Measurements from ENCODE around the gene KLHL13.
"Not testable (repeated sequence)": the region's sequence is repeated elsewhere in the genome, so short reads cannot be mapped to it uniquely, and the experiment has no call there.

KLHL13 gene, protein sequence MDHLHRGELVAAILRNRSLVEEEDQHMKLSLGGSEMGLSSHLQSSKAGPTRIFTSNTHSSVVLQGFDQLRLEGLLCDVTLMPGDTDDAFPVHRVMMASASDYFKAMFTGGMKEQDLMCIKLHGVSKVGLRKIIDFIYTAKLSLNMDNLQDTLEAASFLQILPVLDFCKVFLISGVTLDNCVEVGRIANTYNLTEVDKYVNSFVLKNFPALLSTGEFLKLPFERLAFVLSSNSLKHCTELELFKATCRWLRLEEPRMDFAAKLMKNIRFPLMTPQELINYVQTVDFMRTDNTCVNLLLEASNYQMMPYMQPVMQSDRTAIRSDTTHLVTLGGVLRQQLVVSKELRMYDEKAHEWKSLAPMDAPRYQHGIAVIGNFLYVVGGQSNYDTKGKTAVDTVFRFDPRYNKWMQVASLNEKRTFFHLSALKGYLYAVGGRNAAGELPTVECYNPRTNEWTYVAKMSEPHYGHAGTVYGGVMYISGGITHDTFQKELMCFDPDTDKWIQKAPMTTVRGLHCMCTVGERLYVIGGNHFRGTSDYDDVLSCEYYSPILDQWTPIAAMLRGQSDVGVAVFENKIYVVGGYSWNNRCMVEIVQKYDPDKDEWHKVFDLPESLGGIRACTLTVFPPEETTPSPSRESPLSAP

DNA sequence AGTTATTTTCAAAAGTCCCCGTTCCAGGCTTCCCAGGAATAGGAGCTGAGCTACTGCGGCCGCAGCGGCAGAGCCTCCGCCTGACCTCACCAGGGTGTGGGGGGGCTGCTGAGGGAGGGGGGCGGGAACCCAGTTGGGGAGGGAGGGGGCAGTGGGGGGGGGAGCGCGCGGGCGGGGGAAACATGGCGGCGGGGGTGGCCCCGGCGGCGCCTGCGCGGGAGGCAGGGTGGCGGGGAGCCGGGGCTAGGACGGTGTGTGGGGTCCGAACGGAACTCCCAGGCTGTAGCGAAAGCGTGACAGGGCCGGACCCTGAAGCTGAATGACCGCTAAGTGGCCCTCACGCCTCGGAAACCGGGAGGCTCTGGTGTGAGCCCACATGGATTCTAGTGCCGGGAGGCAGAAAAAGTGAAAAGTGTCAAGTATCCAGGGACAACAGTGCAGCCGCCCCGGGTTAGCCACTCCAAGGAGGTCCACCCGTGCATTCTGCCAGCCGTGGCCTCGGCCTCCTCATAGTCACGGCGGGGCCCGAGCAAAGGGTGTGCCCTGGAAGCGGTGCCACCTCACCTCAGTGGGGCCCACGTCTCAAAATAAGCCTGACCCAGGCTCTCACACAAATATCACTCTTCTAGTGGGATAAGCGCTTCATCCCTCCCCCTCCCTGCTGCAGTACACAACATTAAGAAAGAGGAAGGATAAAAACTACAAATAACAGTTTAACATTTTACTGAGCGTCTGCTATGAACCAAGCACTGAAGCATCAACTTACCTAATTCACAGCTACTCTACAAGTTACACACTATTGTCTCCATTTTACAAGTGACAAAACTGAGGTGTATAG lies at the start of gene KLHL13:
KLHL13 (minus strand) TSS at position 98 of the 838 bp plus-strand sequence. CDS start 88,337 bp downstream, outside the sequence.
- Histone ChIP-seq H3K27ac (ENCODE audit: low read length) (peak within 1 kb of the TSS; percentile 53), H3K9ac (ENCODE audit: low read length in 2 of 2) (peak within 1 kb of the TSS; percentile 73 to 76), H3K27me3 (ENCODE audit: control insufficient read depth in 1 of 2, insufficient read depth in 2 of 2, low read length in 2 of 2) (no peaks in the 10 kb centered on the region)

DNA sequence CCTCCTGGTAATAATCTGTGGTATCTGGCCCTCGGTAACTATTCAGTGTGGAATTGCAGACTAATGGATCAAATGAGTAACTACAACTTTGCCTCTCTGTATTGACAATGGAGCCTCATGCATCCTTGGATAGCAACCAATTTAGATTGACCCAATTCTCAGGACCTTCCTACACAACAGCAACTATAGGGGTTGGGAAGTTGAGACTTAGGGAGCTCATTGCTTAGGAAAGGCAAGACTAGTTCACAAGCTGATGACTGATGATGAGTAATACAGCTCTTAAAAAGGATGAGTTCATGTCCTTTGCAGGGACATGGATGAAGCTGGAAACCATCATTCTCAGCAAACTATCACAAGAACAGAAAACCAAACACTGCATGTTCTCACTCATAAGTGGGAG lies 47.5 kb upstream of the KLHL13 start:
- Histone ChIP-seq H3K9ac (ENCODE audit: low read length in 2 of 2) (no peak overlapping the region), H3K36me3 (ENCODE audit: control insufficient read depth in 2 of 2, insufficient read depth in 2 of 2, low read length in 2 of 2) (no peaks in the 10 kb centered on the region), H3K27me3 (ENCODE audit: control insufficient read depth in 1 of 2, insufficient read depth in 2 of 2, low read length in 2 of 2) (no peaks in the 10 kb centered on the region), H3K4me1 (ENCODE audit: control insufficient read depth, insufficient read depth, low read length) (no peaks in the 10 kb centered on the region), H3K9me3 (ENCODE audit: control insufficient read depth in 2 of 2, low read length in 2 of 2) (no peaks in the 10 kb centered on the region), H3K27ac (ENCODE audit: low read length) (no peak overlapping the region), H3K4me3 (ENCODE audit: low read length in 2 of 2) (no peak overlapping the region)

More for the DNA sequence above, at the start of gene KLHL13:
- H3K9me3 ChIP-seq (ENCODE audit: control insufficient read depth in 2 of 2, low read length in 2 of 2): no peaks in the 10 kb centered on the region
- H3K4me1 ChIP-seq (ENCODE audit: control insufficient read depth, insufficient read depth, low read length): peaks cover 4% of the 10 kb centered on the region
- no peaks in the 10 kb centered on the region for H3K36me3 ChIP-seq (ENCODE audit: control insufficient read depth in 2 of 2, insufficient read depth in 2 of 2, low read length in 2 of 2)
- peak within 1 kb of the TSS; percentile 62 to 79 for H3K4me3 ChIP-seq (ENCODE audit: low read length in 2 of 2)

DNA sequence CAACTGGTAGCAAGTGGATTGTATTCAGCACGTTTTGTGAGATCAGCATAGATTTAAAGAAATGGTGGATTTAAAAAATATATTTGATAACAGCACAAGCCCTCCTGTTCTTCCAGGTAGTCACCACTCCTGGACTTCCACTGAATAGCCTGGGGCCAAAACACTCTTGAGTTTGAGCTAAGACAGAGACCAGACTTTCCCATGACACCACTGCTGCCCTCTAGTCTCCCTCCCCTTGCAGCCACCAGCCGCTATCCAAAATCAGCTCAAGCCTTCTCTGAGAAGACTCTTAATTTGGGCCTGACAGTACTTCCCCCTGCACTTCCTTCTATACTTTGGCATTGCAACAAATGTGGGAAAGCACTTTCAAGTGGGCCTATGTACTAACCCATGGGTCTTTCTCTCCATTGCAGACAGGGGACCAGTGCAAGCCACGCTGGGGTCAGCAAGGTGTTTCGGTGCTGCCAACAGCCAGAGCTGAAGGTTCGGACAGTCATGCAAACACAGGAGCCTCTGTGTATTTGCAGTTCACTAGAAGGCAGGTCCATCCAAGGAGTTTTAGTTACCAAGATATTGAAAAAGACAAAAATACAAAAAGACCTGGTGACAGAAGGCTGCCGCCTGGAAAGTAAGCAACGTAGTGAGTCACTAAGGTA lies 40.5 kb upstream of the KLHL13 start:
- H3K9me3 ChIP-seq (ENCODE audit: control insufficient read depth in 2 of 2, low read length in 2 of 2): no peaks in the 10 kb centered on the region
- no peak overlapping the region for H3K27ac ChIP-seq (ENCODE audit: low read length)
- no peak overlapping the region for H3K4me3 ChIP-seq (ENCODE audit: low read length in 2 of 2)
- H3K4me1 ChIP-seq (ENCODE audit: control insufficient read depth, insufficient read depth, low read length): no peaks in the 10 kb centered on the region
- no peaks in the 10 kb centered on the region for H3K36me3 ChIP-seq (ENCODE audit: control insufficient read depth in 2 of 2, insufficient read depth in 2 of 2, low read length in 2 of 2)
- no peaks in the 10 kb centered on the region for H3K27me3 ChIP-seq (ENCODE audit: control insufficient read depth in 1 of 2, insufficient read depth in 2 of 2, low read length in 2 of 2)
- no peak overlapping the region for H3K9ac ChIP-seq (ENCODE audit: low read length in 2 of 2)

DNA sequence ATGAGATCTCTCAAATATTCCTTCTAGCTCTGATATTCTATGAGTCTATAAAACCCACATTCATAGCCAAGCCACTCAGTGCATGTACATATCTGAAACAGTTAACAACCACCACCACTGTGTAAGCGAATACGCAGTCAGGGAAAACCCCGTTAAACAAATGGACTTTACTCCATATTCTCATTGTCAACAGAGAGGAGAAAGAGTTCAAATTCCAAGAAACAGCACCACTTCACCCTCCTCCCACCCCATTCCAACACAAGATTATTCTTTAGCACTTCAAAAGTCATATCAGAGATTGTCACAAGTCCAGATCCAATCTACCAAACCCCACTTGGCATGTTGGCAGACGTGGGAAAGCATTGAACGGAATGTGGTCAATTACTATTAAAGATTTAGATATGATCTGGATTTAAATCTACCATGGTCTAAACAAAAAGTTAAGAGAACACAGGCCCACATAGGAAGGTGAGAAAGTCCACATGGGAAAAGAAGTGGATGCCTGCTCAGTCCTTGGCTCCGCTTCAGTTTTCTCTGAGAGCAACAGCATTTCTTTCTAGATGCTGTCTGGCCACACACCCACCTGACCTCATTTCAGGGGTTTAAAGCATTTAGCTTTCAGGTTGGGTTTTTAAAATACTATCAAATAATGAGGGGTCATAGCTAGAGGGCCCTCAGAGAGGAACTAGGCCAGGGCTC lies 39.8 kb upstream of the KLHL13 start:
- Histone ChIP-seq H3K36me3 (ENCODE audit: control insufficient read depth in 2 of 2, insufficient read depth in 2 of 2, low read length in 2 of 2) (no peaks in the 10 kb centered on the region), H3K27ac (ENCODE audit: low read length) (no peak overlapping the region), H3K9ac (ENCODE audit: low read length in 2 of 2) (no peak overlapping the region), H3K4me3 (ENCODE audit: low read length in 2 of 2) (no peak overlapping the region), H3K4me1 (ENCODE audit: control insufficient read depth, insufficient read depth, low read length) (no peaks in the 10 kb centered on the region), H3K27me3 (ENCODE audit: control insufficient read depth in 1 of 2, insufficient read depth in 2 of 2, low read length in 2 of 2) (no peaks in the 10 kb centered on the region), H3K9me3 (ENCODE audit: control insufficient read depth in 2 of 2, low read length in 2 of 2) (no peaks in the 10 kb centered on the region)

- peaks cover 0 to 2% of the 10 kb centered on the region in 2 donors for H3K27me3 ChIP-seq (ENCODE audit: control insufficient read depth in 1 of 2, insufficient read depth in 2 of 2, low read length in 2 of 2)
- no peak overlapping the region for H3K4me3 ChIP-seq (ENCODE audit: low read length in 2 of 2)
- H3K36me3 ChIP-seq (ENCODE audit: control insufficient read depth in 2 of 2, insufficient read depth in 2 of 2, low read length in 2 of 2): no peaks in the 10 kb centered on the region
- H3K9ac ChIP-seq (ENCODE audit: low read length in 2 of 2): no peak overlapping the region
- no peaks in the 10 kb centered on the region for H3K9me3 ChIP-seq (ENCODE audit: control insufficient read depth in 2 of 2, low read length in 2 of 2)
- H3K4me1 ChIP-seq (ENCODE audit: control insufficient read depth, insufficient read depth, low read length): no peaks in the 10 kb centered on the region
- H3K27ac ChIP-seq (ENCODE audit: low read length): no peak overlapping the region
Measured at GRCh38 chrX:118153270-118153669, 36.7 kb upstream of the KLHL13 start.

DNA sequence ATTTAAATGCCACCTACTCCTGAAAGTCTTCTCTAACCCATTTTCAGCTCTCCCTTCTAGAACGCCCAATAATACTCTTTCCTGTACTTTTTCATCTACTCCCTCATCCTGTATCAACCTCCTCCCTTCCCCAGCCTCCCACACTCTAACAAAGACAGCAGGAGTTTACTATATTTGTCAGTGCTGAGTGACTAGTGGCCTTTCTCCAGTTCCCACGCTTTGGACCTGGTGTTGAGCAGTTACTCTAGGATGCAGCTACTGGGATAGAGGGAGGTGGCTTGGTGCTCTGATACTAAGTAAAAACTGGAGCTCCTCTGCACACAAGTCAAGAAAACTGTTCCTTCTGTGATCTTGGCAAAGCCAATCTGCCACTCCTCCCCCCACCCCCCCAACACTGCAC lies 36.1 kb upstream of the KLHL13 start:
- Histone ChIP-seq H3K9ac (ENCODE audit: low read length in 2 of 2) (no peak overlapping the region), H3K4me3 (ENCODE audit: low read length in 2 of 2) (no peak overlapping the region), H3K4me1 (ENCODE audit: control insufficient read depth, insufficient read depth, low read length) (no peaks in the 10 kb centered on the region), H3K27me3 (ENCODE audit: control insufficient read depth in 1 of 2, insufficient read depth in 2 of 2, low read length in 2 of 2) (peaks cover 0 to 2% of the 10 kb centered on the region in 2 donors), H3K9me3 (ENCODE audit: control insufficient read depth in 2 of 2, low read length in 2 of 2) (no peaks in the 10 kb centered on the region), H3K27ac (ENCODE audit: low read length) (no peak overlapping the region), H3K36me3 (ENCODE audit: control insufficient read depth in 2 of 2, insufficient read depth in 2 of 2, low read length in 2 of 2) (no peaks in the 10 kb centered on the region)

DNA sequence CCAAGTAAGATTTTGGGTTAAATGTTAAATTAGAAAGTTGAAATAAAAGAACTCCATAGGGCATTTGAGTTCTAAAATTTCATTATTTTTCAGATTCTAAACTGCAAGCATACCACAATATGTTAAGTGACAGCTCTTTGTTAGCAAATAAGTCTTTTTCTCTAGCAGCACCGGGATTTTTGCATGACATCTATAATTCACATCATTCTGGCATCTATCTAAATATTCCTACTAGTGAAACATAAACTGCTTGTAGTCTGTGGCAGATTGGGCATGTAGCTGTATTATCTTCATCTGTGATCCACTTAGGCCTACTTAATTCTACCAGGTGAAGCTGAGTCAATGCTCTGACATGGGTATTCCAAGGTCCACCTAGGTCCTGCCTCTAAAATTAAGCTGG lies 32.1 kb upstream of the KLHL13 start:
- Histone ChIP-seq H3K27me3 (ENCODE audit: control insufficient read depth in 1 of 2, insufficient read depth in 2 of 2, low read length in 2 of 2) (peaks cover 0 to 2% of the 10 kb centered on the region in 2 donors), H3K4me3 (ENCODE audit: low read length in 2 of 2) (no peak overlapping the region), H3K36me3 (ENCODE audit: control insufficient read depth in 2 of 2, insufficient read depth in 2 of 2, low read length in 2 of 2) (no peaks in the 10 kb centered on the region), H3K9ac (ENCODE audit: low read length in 2 of 2) (no peak overlapping the region), H3K4me1 (ENCODE audit: control insufficient read depth, insufficient read depth, low read length) (no peaks in the 10 kb centered on the region), H3K9me3 (ENCODE audit: control insufficient read depth in 2 of 2, low read length in 2 of 2) (no peaks in the 10 kb centered on the region), H3K27ac (ENCODE audit: low read length) (no peak overlapping the region)

DNA sequence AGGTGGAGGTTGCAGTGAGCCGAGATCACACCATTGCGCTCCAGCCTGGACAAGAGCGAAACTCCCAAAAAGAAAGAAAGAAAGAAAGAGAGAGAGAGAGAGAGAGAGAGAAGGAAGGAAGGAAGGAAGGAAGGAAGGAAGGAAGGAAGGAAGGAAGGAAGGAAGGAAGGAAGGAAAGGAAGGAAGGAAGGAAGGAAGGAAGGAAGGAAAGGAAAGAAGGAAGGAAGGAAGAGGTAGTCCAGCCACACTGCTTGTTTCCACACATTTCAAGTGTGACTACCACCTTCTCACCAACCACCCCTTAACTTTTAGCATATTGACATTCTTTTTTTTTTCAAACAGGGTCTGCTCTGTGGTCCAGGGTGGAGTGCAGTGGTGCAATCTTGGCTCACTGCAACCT lies 31.2 kb upstream of the KLHL13 start:
- H3K4me3 ChIP-seq (ENCODE audit: low read length in 2 of 2); H3K27ac ChIP-seq (ENCODE audit: low read length); H3K9ac ChIP-seq (ENCODE audit: low read length in 2 of 2); H3K9me3 ChIP-seq (ENCODE audit: control insufficient read depth in 2 of 2, low read length in 2 of 2); H3K36me3 ChIP-seq (ENCODE audit: control insufficient read depth in 2 of 2, insufficient read depth in 2 of 2, low read length in 2 of 2); H3K4me1 ChIP-seq (ENCODE audit: control insufficient read depth, insufficient read depth, low read length); H3K27me3 ChIP-seq (ENCODE audit: control insufficient read depth in 1 of 2, insufficient read depth in 2 of 2, low read length in 2 of 2): not testable (repeated sequence)

DNA sequence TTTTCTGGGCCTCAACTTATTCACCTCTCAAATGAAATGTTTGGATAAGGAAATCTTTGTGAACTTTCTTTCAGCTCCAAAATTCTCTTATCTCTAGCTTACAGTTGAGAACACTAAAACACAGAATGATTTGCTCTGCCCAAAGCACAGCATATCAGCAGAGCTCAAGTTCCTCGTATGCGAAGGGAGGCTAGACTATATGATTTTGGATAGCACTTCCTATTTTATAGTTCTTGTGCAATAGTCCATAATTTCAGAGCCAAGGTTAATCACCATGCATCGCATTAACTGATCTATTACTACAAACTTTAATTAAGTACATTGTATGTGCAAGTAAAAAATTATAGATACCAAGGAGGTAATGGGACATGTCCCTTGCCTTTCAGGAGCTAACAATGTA lies 27.0 kb upstream of the KLHL13 start:
- no peak overlapping the region for H3K27ac ChIP-seq (ENCODE audit: low read length)
- H3K4me3 ChIP-seq (ENCODE audit: low read length in 2 of 2): no peak overlapping the region
- no peak overlapping the region for H3K9ac ChIP-seq (ENCODE audit: low read length in 2 of 2)
- H3K27me3 ChIP-seq (ENCODE audit: control insufficient read depth in 1 of 2, insufficient read depth in 2 of 2, low read length in 2 of 2): no peaks in the 10 kb centered on the region
- no peaks in the 10 kb centered on the region for H3K4me1 ChIP-seq (ENCODE audit: control insufficient read depth, insufficient read depth, low read length)
- H3K36me3 ChIP-seq (ENCODE audit: control insufficient read depth in 2 of 2, insufficient read depth in 2 of 2, low read length in 2 of 2): no peaks in the 10 kb centered on the region
- H3K9me3 ChIP-seq (ENCODE audit: control insufficient read depth in 2 of 2, low read length in 2 of 2): no peaks in the 10 kb centered on the region

GRCh38 chrX:118131336-118131735 lies 14.7 kb upstream of the KLHL13 start:
- H3K4me1 ChIP-seq (ENCODE audit: control insufficient read depth, insufficient read depth, low read length): no peaks in the 10 kb centered on the region
- no peak overlapping the region for H3K4me3 ChIP-seq (ENCODE audit: low read length in 2 of 2)

More at GRCh38 chrX:118131336-118131735, 14.7 kb upstream of the KLHL13 start:
- Histone ChIP-seq H3K36me3 (ENCODE audit: control insufficient read depth in 2 of 2, insufficient read depth in 2 of 2, low read length in 2 of 2) (no peaks in the 10 kb centered on the region), H3K27me3 (ENCODE audit: control insufficient read depth in 1 of 2, insufficient read depth in 2 of 2, low read length in 2 of 2) (no peaks in the 10 kb centered on the region), H3K9ac (ENCODE audit: low read length in 2 of 2) (no peak overlapping the region), H3K27ac (ENCODE audit: low read length) (no peak overlapping the region), H3K9me3 (ENCODE audit: control insufficient read depth in 2 of 2, low read length in 2 of 2) (no peaks in the 10 kb centered on the region)

All from stomach smooth muscle (tissue), 2 donors.